ENCODE results near the gene TGFBR2. TPM values are rescaled to one million over a fixed set of nuclear protein-coding genes. Genes with fewer than 3 reads are reported as not detected.

The TGFBR2 gene
- total RNA-seq, 1 donor from 2014 or later = 39.9 TPM

DNA sequence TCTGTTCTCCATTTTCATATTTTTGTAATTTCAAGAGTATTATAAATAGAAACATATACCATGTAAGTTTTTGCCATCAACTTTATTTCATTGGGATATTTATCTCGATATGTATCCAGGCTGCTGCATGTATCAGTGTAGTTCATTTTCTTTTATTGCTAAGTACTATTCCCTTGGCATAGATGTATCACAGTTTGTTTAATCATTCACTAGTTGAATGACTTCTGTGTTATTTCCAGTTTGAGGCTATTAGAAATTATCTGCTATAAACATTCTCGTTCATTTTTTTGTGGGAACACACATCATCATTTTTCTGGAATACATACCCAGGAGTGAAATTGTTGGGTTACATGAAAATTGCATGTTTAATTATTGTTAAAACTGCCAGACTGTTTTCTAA is 18.5 kb upstream of the TGFBR2 start:
- TF ChIP-seq EZH2 (IDR thresholded peaks at IDR 0.05; ENCODE audit: insufficient read depth, low read length) = no peak
- TF ChIP-seq, protein P1, sequence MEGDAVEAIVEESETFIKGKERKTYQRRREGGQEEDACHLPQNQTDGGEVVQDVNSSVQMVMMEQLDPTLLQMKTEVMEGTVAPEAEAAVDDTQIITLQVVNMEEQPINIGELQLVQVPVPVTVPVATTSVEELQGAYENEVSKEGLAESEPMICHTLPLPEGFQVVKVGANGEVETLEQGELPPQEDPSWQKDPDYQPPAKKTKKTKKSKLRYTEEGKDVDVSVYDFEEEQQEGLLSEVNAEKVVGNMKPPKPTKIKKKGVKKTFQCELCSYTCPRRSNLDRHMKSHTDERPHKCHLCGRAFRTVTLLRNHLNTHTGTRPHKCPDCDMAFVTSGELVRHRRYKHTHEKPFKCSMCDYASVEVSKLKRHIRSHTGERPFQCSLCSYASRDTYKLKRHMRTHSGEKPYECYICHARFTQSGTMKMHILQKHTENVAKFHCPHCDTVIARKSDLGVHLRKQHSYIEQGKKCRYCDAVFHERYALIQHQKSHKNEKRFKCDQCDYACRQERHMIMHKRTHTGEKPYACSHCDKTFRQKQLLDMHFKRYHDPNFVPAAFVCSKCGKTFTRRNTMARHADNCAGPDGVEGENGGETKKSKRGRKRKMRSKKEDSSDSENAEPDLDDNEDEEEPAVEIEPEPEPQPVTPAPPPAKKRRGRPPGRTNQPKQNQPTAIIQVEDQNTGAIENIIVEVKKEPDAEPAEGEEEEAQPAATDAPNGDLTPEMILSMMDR (IDR thresholded peaks at IDR 0.05; ENCODE audit: insufficient read depth, low read depth, low read length) = no peak
- H3K4me3 Mint-ChIP-seq (ENCODE audit: unreplicated experiment) = no peak overlapping the region
- H3K36me3 Mint-ChIP-seq (ENCODE audit: low read depth, unreplicated experiment) = no peaks in the 10 kb centered on the region
- H3K4me3 ChIP-seq (ENCODE audit: insufficient read depth, low read depth, low read length) = no peak overlapping the region
- H3K9me3 ChIP-seq (ENCODE audit: insufficient read depth, low read depth, low read length) = no peaks in the 10 kb centered on the region
- no peak overlapping the region for H3K27ac ChIP-seq (ENCODE audit: low read depth, low read length)
- no peaks in the 10 kb centered on the region for H3K79me2 ChIP-seq (ENCODE audit: insufficient read depth, low read length)
- H3K36me3 ChIP-seq (ENCODE audit: insufficient read depth, low read length) = no peaks in the 10 kb centered on the region
- H3K4me2 ChIP-seq (ENCODE audit: low read length) = no peak overlapping the region
- H3K4me1 Mint-ChIP-seq (ENCODE audit: low read depth, unreplicated experiment) = no peaks in the 10 kb centered on the region
- H3K4me1 ChIP-seq (ENCODE audit: insufficient read depth, low read length) = no peaks in the 10 kb centered on the region
- H3K27me3 Mint-ChIP-seq (ENCODE audit: low read depth, unreplicated experiment) = no peaks in the 10 kb centered on the region
- H2AFZ ChIP-seq (ENCODE audit: low read depth, low read length) = no peak overlapping the region
- FAIRE-seq = no peak
- no peaks in the 10 kb centered on the region for H4K20me1 ChIP-seq (ENCODE audit: insufficient read depth, low read length)
- no peaks in the 10 kb centered on the region for H3K9me3 Mint-ChIP-seq (ENCODE audit: unreplicated experiment)
- H3K27ac Mint-ChIP-seq (ENCODE audit: unreplicated experiment) = no peak overlapping the region
- H3K27me3 ChIP-seq (ENCODE audit: insufficient read depth, low read length) = no peaks in the 10 kb centered on the region
- no peak overlapping the region for H3K9ac ChIP-seq (ENCODE audit: low read length)
- no peak for DNase-seq (ENCODE audit: low read depth)

DNA sequence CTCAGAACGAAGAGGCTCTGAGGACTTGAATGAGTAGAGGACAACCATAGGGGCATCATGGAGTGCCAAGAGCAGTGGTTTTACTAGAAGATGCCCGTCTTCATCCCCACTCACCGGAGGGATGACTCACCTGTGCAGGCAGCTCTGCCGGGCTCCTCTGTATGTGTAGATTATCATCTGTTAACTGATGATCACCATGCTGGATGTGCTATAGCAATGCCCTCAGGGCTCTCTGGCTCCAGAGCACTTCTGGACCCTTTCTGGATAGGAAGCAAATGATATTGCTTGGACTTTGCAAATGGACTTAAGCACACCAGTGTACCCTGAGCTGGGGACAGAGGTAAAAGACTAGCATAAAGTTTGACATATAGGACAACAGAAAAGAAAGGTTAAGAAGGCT is 10.2 kb upstream of the TGFBR2 start:
- Histone ChIP-seq H3K36me3 (ENCODE audit: insufficient read depth, low read length) (no peaks in the 10 kb centered on the region), H3K4me2 (ENCODE audit: low read length) (no peak overlapping the region), H3K9ac (ENCODE audit: low read length) (no peak overlapping the region), H3K27ac (ENCODE audit: low read depth, low read length) (no peak overlapping the region), H3K4me1 (ENCODE audit: insufficient read depth, low read length) (peaks cover 12% of the 10 kb centered on the region), H4K20me1 (ENCODE audit: insufficient read depth, low read length) (no peaks in the 10 kb centered on the region), H3K4me3 (ENCODE audit: insufficient read depth, low read depth, low read length) (no peak overlapping the region), H3K9me3 (ENCODE audit: insufficient read depth, low read depth, low read length) (no peaks in the 10 kb centered on the region), H3K27me3 (ENCODE audit: insufficient read depth, low read length) (no peaks in the 10 kb centered on the region), H3K79me2 (ENCODE audit: insufficient read depth, low read length) (no peaks in the 10 kb centered on the region), H2AFZ (ENCODE audit: low read depth, low read length) (no peak overlapping the region)
- Mint-ChIP-seq H3K27ac (ENCODE audit: unreplicated experiment) (no peak overlapping the region), H3K4me1 (ENCODE audit: low read depth, unreplicated experiment) (peaks cover 10% of the 10 kb centered on the region), H3K27me3 (ENCODE audit: low read depth, unreplicated experiment) (no peaks in the 10 kb centered on the region), H3K36me3 (ENCODE audit: low read depth, unreplicated experiment) (no peaks in the 10 kb centered on the region), H3K4me3 (ENCODE audit: unreplicated experiment) (no peak overlapping the region), H3K9me3 (ENCODE audit: unreplicated experiment) (no peaks in the 10 kb centered on the region)
- DNase-seq (ENCODE audit: low read depth) (no peak), FAIRE-seq (no peak)
- TF ChIP-seq, protein P1 (IDR thresholded peaks at IDR 0.05; ENCODE audit: insufficient read depth, low read depth, low read length) = no peak
- TF ChIP-seq EZH2 (IDR thresholded peaks at IDR 0.05; ENCODE audit: insufficient read depth, low read length) = no peak

DNA sequence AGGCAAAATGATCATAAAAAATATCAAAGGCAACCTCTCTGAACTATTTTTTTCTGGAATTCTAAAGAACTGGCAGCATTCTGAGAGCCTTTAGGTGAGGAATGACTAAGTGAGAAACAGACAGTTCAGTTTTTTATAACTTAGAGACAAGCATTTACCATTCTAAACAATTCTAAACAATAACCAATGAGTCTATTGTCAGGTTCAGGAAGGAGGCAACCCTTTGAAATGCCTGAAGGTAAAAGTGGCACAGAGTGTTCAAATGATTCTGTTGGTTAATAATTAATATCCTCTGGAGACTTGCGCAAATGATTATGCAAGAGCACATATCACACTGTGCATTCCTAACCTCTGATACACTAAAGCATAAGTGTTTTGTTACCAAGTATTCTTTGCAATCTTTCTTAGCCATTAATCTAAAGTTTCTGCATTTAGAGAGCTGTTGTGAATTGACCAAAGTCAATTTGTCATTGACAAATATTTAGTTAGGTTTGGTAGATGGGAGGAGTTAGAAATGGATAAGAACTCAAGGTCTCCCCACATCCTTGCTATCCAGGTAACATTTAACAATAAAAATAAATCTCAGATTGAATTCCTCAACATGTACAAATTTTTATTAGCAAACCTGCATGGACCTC is 9.2 kb upstream of the TGFBR2 start:
- peak; percentile 88 for FAIRE-seq
- peaks cover 12% of the 10 kb centered on the region for H3K4me1 ChIP-seq (ENCODE audit: insufficient read depth, low read length)
- no peaks in the 10 kb centered on the region for H4K20me1 ChIP-seq (ENCODE audit: insufficient read depth, low read length)
- peak; percentile 93 for DNase-seq (ENCODE audit: low read depth)
- TF ChIP-seq EZH2 (IDR thresholded peaks at IDR 0.05; ENCODE audit: insufficient read depth, low read length) = no peak
- TF ChIP-seq, protein P1 (IDR thresholded peaks at IDR 0.05; ENCODE audit: insufficient read depth, low read depth, low read length) = no peak
- no peak overlapping the region for H3K9ac ChIP-seq (ENCODE audit: low read length)
- H3K4me3 ChIP-seq (ENCODE audit: insufficient read depth, low read depth, low read length) = no peak overlapping the region
- Mint-ChIP-seq H3K4me3 (ENCODE audit: unreplicated experiment) (no peak overlapping the region), H3K36me3 (ENCODE audit: low read depth, unreplicated experiment) (peaks cover 1% of the 10 kb centered on the region), H3K27me3 (ENCODE audit: low read depth, unreplicated experiment) (no peaks in the 10 kb centered on the region), H3K4me1 (ENCODE audit: low read depth, unreplicated experiment) (peaks cover 10% of the 10 kb centered on the region), H3K27ac (ENCODE audit: unreplicated experiment) (peak overlapping the region; percentile 90), H3K9me3 (ENCODE audit: unreplicated experiment) (no peaks in the 10 kb centered on the region)
- H3K27me3 ChIP-seq (ENCODE audit: insufficient read depth, low read length) = no peaks in the 10 kb centered on the region
- no peaks in the 10 kb centered on the region for H3K9me3 ChIP-seq (ENCODE audit: insufficient read depth, low read depth, low read length)
- peak overlapping the region; percentile 31 for H3K27ac ChIP-seq (ENCODE audit: low read depth, low read length)
- peak overlapping the region; percentile 41 for H3K4me2 ChIP-seq (ENCODE audit: low read length)
- H3K79me2 ChIP-seq (ENCODE audit: insufficient read depth, low read length) = no peaks in the 10 kb centered on the region
- H3K36me3 ChIP-seq (ENCODE audit: insufficient read depth, low read length) = no peaks in the 10 kb centered on the region
- no peak overlapping the region for H2AFZ ChIP-seq (ENCODE audit: low read depth, low read length)
